B cell (primary cell): ENCODE data around the gene FOXA3. TPM values are rescaled to one million over a fixed set of nuclear protein-coding genes. Genes with fewer than 3 reads are reported as not detected.
A peak's percentile ranks its signal among the peaks of the same experiment; 100 is the strongest.

Experiments
- ATAC-seq: fragments of 200-7000 bp; cut with Tn5 transposase; one replicate; pipeline ENCODE4 v1.10.0; 2021; ENCODE audit warnings: low read depth, mild to moderate bottlenecking, moderate number of reproducible peaks, moderate library complexity
- CTCF ChIA-PET: fragments of 350-600 bp; sonication (Branson Sonifier 250); formaldehyde crosslinking; loops from one replicate; lab custom pipeline; 2021; ENCODE audit warnings: antibody characterized with exemption, inconsistent platforms; lab: Charles Lee
- POLR2A ChIA-PET: fragments of 350-600 bp; sonication (Branson Sonifier 250); formaldehyde crosslinking; loops from one replicate; lab custom pipeline; 2021; ENCODE audit warnings: antibody characterized with exemption; lab: Charles Lee
- DNase-seq: peaks from one replicate; pipeline ENCODE4 v3.0.0; 2013
- H2AFZ ChIP-seq: 2 replicates; pipeline ENCODE4 v1.6.1; 2012; ENCODE audit warnings: mild to moderate bottlenecking, low read depth, low read length; ENCODE audit not compliant: insufficient read depth, poor library complexity, severe bottlenecking
- H3K27ac ChIP-seq, 2 donors: 1 replicate in 1 of 2; 2 replicates in 1 of 2; pipeline ENCODE4 v1.5.1; 2012 to 2013; ENCODE audit warnings: low read length in 2 of 2, mild to moderate bottlenecking in 2 of 2, moderate library complexity in 1 of 2
- H3K27me3 ChIP-seq, 4 experiments: fragments of 200-600 bp in 1 of 4; sonication (generic) in 1 of 4; replicated peaks in 1 of 4; 1 replicate in 2 of 4; 2 replicates in 2 of 4; pipeline versions ENCODE4 v1.6.1 to v1.7.0; 2013 to 2016; ENCODE audit warnings: low read length in 3 of 4, mild to moderate bottlenecking in 2 of 4, mixed read lengths in 1 of 4, moderate library complexity in 1 of 4; ENCODE audit not compliant: insufficient read depth in 4 of 4, control insufficient read depth in 3 of 4; ENCODE audit errors: control extremely low read depth in 1 of 4
- H3K36me3 ChIP-seq, 2 experiments: replicated peaks in 1 of 2; 1 replicate in 1 of 2; 2 replicates in 1 of 2; pipeline versions ENCODE4 v1.6.1 to v1.7.1; 2013; ENCODE audit warnings: low read length in 1 of 2; ENCODE audit not compliant: insufficient read depth in 2 of 2, control insufficient read depth in 1 of 2; ENCODE audit errors: control extremely low read depth in 1 of 2, extremely low read depth in 1 of 2
- H3K4me1 ChIP-seq, 2 donors: fragments of 200-600 bp in 1 of 2; sonication (generic) in 1 of 2; 1 replicate in 1 of 2; 2 replicates in 1 of 2; pipeline versions ENCODE4 v1.5.1 to v1.6.1; 2013 to 2017; ENCODE audit warnings: low read length in 2 of 2; ENCODE audit not compliant: control insufficient read depth in 2 of 2, insufficient read depth in 2 of 2
- H3K4me2 ChIP-seq: replicated peaks from 2 replicates; pipeline ENCODE3; 2012; ENCODE audit warnings: mild to moderate bottlenecking, low read depth, low read length; ENCODE audit not compliant: poor library complexity, severe bottlenecking
- H3K4me3 ChIP-seq, 5 experiments: fragments of 200-600 bp in 1 of 5; sonication (generic) in 1 of 5; 1 replicate in 3 of 5; 2 replicates in 2 of 5; pipeline versions ENCODE4 v1.5.1 to v1.7.0; 2011 to 2016; ENCODE audit warnings: low read length in 4 of 5, mild to moderate bottlenecking in 4 of 5, low read depth in 2 of 5, control low read depth in 1 of 5, moderate library complexity in 1 of 5; ENCODE audit not compliant: insufficient read depth in 1 of 5; ENCODE audit errors: control extremely low read depth in 1 of 5, extremely low read depth in 1 of 5
- H3K79me2 ChIP-seq: fragments of 200-600 bp; sonication (generic); one replicate; pipeline ENCODE4 v1.6.0; 2016; ENCODE audit warnings: low read length; ENCODE audit not compliant: control insufficient read depth, insufficient read depth
- H3K9ac ChIP-seq: fragments of 200-600 bp; sonication (generic); 2 replicates; pipeline ENCODE4 v1.6.1; 2017; ENCODE audit warnings: mild to moderate bottlenecking, low read length, moderate library complexity
- H3K9me3 ChIP-seq, 3 donors: one replicate each; pipeline versions ENCODE4 v1.6.1 to v1.7.1; 2013; ENCODE audit warnings: low read length in 2 of 3; ENCODE audit not compliant: control insufficient read depth in 2 of 3, insufficient read depth in 1 of 3; ENCODE audit errors: control extremely low read depth in 1 of 3
- H4K20me1 ChIP-seq: 2 replicates; pipeline ENCODE4 v1.6.0; 2012; ENCODE audit warnings: mild to moderate bottlenecking, low read length; ENCODE audit not compliant: insufficient read depth, control insufficient read depth, poor library complexity, severe bottlenecking
- H3K27ac Mint-ChIP-seq: one replicate; pipeline ENCODE4 v1.8.0; 2021; ENCODE audit warnings: mixed read lengths
- H3K27me3 Mint-ChIP-seq: one replicate; pipeline ENCODE4 v1.8.0; 2021; ENCODE audit warnings: mixed read lengths
- H3K4me1 Mint-ChIP-seq: one replicate; pipeline ENCODE4 v1.8.0; 2021; ENCODE audit warnings: mixed read lengths
- H3K4me3 Mint-ChIP-seq: one replicate; pipeline ENCODE4 v1.8.0; 2021; ENCODE audit warnings: mixed read lengths
- H3K9me3 Mint-ChIP-seq: one replicate; pipeline ENCODE4 v1.8.0; 2022; ENCODE audit warnings: mixed read lengths; ENCODE audit not compliant: insufficient read depth
- EZH2 ChIP-seq: IDR thresholded peaks from 2 replicates; pipeline ENCODE4 v1.6.1; 2012; ENCODE audit warnings: borderline replicate concordance, low read depth, mild to moderate bottlenecking, moderate library complexity, low read length; ENCODE audit not compliant: insufficient read depth, poor library complexity, severe bottlenecking
- WGBS: methylation state at CpG from one replicate; pipeline ENCODE4 v1.1.5; 2013; ENCODE audit warnings: missing lambda C conversion rate; ENCODE audit not compliant: insufficient coverage; 5-methylcytosine and 5-hydroxymethylcytosine counted together
- intact Hi-C: fragments of 100-400 bp; cut with micrococcal nuclease; formaldehyde crosslinking; loops from one replicate; pipeline ENCODE4 v1.10.0; 2022
- polyA plus RNA-seq: library from polyadenylated mRNA; depleted of rRNA; stranded (reverse); fragments of >200 nt; gene quantifications from 2 replicates; pipeline ENCODE4 v1.2.3, GENCODE V29; 2012
- total RNA-seq, 2 donors: library from RNA; stranded (reverse); fragments of 120-200 nt in 1 of 2; gene quantifications; 1 replicate in 1 of 2; 2 replicates in 1 of 2; pipeline versions ENCODE4 v1.2.3 to v1.2.4, GENCODE V29; 2013 to 2022
- TF ChIP-seq, protein P1 (sequence below): fragments of 200-600 bp; IDR thresholded peaks from one replicate; pipeline ENCODE4 v1.8.0; 2022; ENCODE audit warnings: antibody characterized with exemption, mild to moderate bottlenecking

FOXA3 gene
- total and polyA plus RNA-seq, 2 donors (not counting 1 experiment from before 2014, with no cell fraction given): not detected

DNA sequence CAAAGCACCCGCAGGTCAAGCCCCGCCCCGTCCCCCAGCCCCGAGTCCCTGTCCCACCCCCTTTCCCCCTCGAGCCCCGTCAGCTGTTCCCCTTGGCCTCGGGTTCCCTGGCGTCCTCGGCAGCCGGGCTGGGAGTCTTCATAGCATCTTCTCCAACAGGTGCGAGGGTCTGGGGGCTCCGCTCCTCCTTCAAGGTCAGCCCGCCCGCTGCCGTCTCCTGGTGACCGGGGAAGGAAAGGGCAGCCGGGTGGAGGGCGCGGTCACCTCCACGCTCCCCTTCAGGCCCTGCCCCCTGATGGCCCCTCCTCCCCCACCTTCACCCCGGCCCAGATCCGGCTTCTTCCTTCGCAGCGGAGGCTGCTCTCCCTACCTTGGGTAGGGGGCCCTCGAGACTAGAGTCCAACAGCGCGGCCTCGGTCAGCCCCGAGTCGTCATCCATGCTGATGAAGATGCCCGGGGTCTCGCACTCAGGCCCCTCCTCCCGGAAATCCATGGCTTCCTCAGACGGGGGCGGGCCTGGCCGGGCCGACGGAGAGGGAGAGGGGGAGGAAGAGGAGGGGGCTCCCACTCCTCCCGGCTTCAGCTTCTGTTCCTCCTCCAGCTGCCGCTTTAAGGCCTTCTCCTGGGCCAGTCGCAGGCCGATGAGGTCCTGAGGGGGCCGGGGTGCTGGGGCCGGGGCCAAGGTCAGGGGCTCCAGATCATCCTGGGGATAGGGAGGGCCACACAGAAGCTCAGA is 48.5 kb upstream of the FOXA3 start:
- H3K4me3 Mint-ChIP-seq: peak overlapping the region; percentile 52
- Histone ChIP-seq H3K9me3 (no peaks in the 10 kb centered on the region), H3K36me3 (peaks cover 0 to 16% of the 10 kb centered on the region in 2 experiments), H3K4me3 (peak overlapping the region in 3 of 5 experiments; percentile 23 to 36 (median 33)), H3K79me2 (no peaks in the 10 kb centered on the region), H2AFZ (peak overlapping the region; percentile 46), H3K27me3 (peaks cover 0 to 6% (median 2%) of the 10 kb centered on the region in 4 experiments), H4K20me1 (peaks cover 14% of the 10 kb centered on the region), H3K27ac (no peak overlapping the region), H3K9ac (peak overlapping the region; percentile 47), H3K4me1 (peaks cover 19 to 23% of the 10 kb centered on the region in 2 donors), H3K4me2 (peak overlapping the region; percentile 78)
- H3K27ac Mint-ChIP-seq: no peak overlapping the region
- no peaks in the 10 kb centered on the region for H3K9me3 Mint-ChIP-seq
- peak; percentile 45 for DNase-seq
- ChIA-PET CTCF (interaction anchor here (0.7 to 2.0 kb wide), 5 partner anchors 15 to 88 kb away, joined by 3 to 23 read pairs (median 4); partner anchors contain the start of gene SIX5), POLR2A (no interaction called here)
- 26% methylated on average over 32 of the region's 44 CpGs for WGBS
- peaks cover 11% of the 10 kb centered on the region for H3K4me1 Mint-ChIP-seq
- TF ChIP-seq, protein P1, sequence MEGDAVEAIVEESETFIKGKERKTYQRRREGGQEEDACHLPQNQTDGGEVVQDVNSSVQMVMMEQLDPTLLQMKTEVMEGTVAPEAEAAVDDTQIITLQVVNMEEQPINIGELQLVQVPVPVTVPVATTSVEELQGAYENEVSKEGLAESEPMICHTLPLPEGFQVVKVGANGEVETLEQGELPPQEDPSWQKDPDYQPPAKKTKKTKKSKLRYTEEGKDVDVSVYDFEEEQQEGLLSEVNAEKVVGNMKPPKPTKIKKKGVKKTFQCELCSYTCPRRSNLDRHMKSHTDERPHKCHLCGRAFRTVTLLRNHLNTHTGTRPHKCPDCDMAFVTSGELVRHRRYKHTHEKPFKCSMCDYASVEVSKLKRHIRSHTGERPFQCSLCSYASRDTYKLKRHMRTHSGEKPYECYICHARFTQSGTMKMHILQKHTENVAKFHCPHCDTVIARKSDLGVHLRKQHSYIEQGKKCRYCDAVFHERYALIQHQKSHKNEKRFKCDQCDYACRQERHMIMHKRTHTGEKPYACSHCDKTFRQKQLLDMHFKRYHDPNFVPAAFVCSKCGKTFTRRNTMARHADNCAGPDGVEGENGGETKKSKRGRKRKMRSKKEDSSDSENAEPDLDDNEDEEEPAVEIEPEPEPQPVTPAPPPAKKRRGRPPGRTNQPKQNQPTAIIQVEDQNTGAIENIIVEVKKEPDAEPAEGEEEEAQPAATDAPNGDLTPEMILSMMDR: no peak
- no peak for TF ChIP-seq EZH2
- peaks cover 3% of the 10 kb centered on the region for H3K27me3 Mint-ChIP-seq
- no peak for ATAC-seq
- intact Hi-C loops: loop anchor here (2.0 kb wide), 2 partner anchors 23 to 201 kb away; partner anchors contain the start of gene DMWD
